OCI-LY7 (cell line): ENCODE measurements around the gene TRABD2B. TPM values are rescaled to one million over a fixed set of nuclear protein-coding genes. Genes with fewer than 3 reads are reported as not detected.

Experiments used
- BruUV-seq: library from RNA; stranded (reverse); fragments of 400-500 nt; replicated peaks from 2 replicates; lab custom pipeline; 2021; lab: Mats Ljungman, UMichigan
- CTCF ChIA-PET: fragments of 300-600 bp; sonication (Branson Sonifier 250); formaldehyde crosslinking; loops from one replicate; lab custom pipeline; 2022; ENCODE audit warnings: antibody characterized with exemption; ENCODE audit not compliant: unreplicated experiment; lab: Charles Lee
- POLR2A ChIA-PET: fragments of 300-600 bp; sonication (Branson Sonifier 250); formaldehyde crosslinking; loops from one replicate; lab custom pipeline; 2022; ENCODE audit warnings: antibody characterized with exemption; lab: Charles Lee
- DNase-seq: peaks from one replicate; pipeline ENCODE4 v3.0.0-alpha.2; 2015; ENCODE audit warnings: low spot score
- H2AFZ ChIP-seq: fragments of 200-600 bp; sonication (generic), shearing (Covaris generic); 2 replicates; pipeline ENCODE4 v1.6.1; 2014; ENCODE audit warnings: mild to moderate bottlenecking, antibody characterized with exemption, low read length, moderate library complexity
- H3K27ac ChIP-seq: fragments of 200-600 bp; sonication (generic); 2 replicates; pipeline ENCODE4 v1.5.1; 2014; ENCODE audit warnings: mixed run types, low read depth, mild to moderate bottlenecking, moderate library complexity, low read length, inconsistent platforms; ENCODE audit not compliant: poor library complexity, severe bottlenecking
- H3K36me3 ChIP-seq: fragments of 200-600 bp; sonication (generic); 2 replicates; pipeline ENCODE4 v1.6.1; 2014; ENCODE audit warnings: mild to moderate bottlenecking, antibody characterized with exemption, low read length, moderate library complexity, mixed read lengths; ENCODE audit not compliant: insufficient read depth
- H3K4me1 ChIP-seq: fragments of 200-600 bp; sonication (generic); 2 replicates; pipeline ENCODE4 v1.5.1; 2014; ENCODE audit warnings: mild to moderate bottlenecking, low read length; ENCODE audit not compliant: insufficient read depth, poor library complexity, severe bottlenecking
- H3K4me2 ChIP-seq: fragments of 200-600 bp; sonication (generic); 2 replicates; pipeline ENCODE4 v1.6.1; 2014; ENCODE audit warnings: mild to moderate bottlenecking, low read length
- H3K4me3 ChIP-seq: fragments of 200-600 bp; sonication (generic); 2 replicates; pipeline ENCODE4 v1.5.1; 2014; ENCODE audit warnings: mild to moderate bottlenecking, low read depth, low read length; ENCODE audit not compliant: poor library complexity, severe bottlenecking
- H3K79me2 ChIP-seq: fragments of 200-600 bp; sonication (generic); 2 replicates; pipeline ENCODE4 v1.6.1; 2016; ENCODE audit warnings: low read depth, mild to moderate bottlenecking, low read length, moderate library complexity, mixed read lengths; ENCODE audit not compliant: insufficient read depth
- H3K9me2 ChIP-seq: fragments of 200-600 bp; sonication (generic); 2 replicates; pipeline ENCODE4 v1.6.1; 2016; ENCODE audit warnings: mild to moderate bottlenecking, low read length, mixed read lengths; ENCODE audit not compliant: insufficient read depth
- H3K9me3 ChIP-seq: fragments of 200-600 bp; sonication (generic); 2 replicates; pipeline ENCODE4 v1.6.1; 2014; ENCODE audit warnings: mild to moderate bottlenecking, mixed run types, low read length, mixed read lengths
- H4K20me1 ChIP-seq: fragments of 200-600 bp; sonication (generic); 2 replicates; pipeline ENCODE4 v1.6.1; 2014; ENCODE audit warnings: mild to moderate bottlenecking, antibody characterized with exemption, low read length, moderate library complexity, mixed read lengths; ENCODE audit not compliant: insufficient read depth
- CTCF ChIP-seq: fragments of 200-600 bp; sonication (generic); conservative IDR thresholded peaks from 2 replicates; pipeline ENCODE4 v1.5.1; 2014; ENCODE audit warnings: mild to moderate bottlenecking, antibody characterized with exemption, low read length, moderate library complexity, mixed read lengths
- EZH2phosphoT487 ChIP-seq: fragments of 200-600 bp; sonication (generic); IDR thresholded peaks from 2 replicates; pipeline ENCODE4 v1.6.1; 2018; ENCODE audit warnings: low read depth, borderline replicate concordance, mild to moderate bottlenecking, mixed run types, antibody characterized with exemption, low read length, moderate library complexity, mixed read lengths
- intact Hi-C: fragments of 100-400 bp; cut with micrococcal nuclease; formaldehyde crosslinking; loops from one replicate; pipeline ENCODE4 v1.10.0; 2022; ENCODE audit not compliant: unreplicated experiment
- total RNA-seq, 2 experiments: library from RNA; depleted of rRNA in 1 of 2; stranded (reverse); fragments of >200 nt in 1 of 2; shearing (Covaris generic) in 1 of 2; gene quantifications; 2 replicates each; pipeline ENCODE4 v1.2.3, GENCODE V29; 2014 to 2022

TRABD2B gene
- total RNA-seq, 2 experiments from 2014 or later, result not detected

- Histone ChIP-seq H3K9me2 (no peaks in the 10 kb centered on the region), H3K4me3 (no peak overlapping the region), H3K36me3 (no peaks in the 10 kb centered on the region), H3K27ac (no peak overlapping the region), H3K4me1 (no peaks in the 10 kb centered on the region), H4K20me1 (no peaks in the 10 kb centered on the region), H2AFZ (no peak overlapping the region), H3K4me2 (no peak overlapping the region), H3K79me2 (no peaks in the 10 kb centered on the region), H3K9me3 (no peaks in the 10 kb centered on the region)
- no TSS peak for BruUV-seq
- intact Hi-C loops, result no loop called here
- POLR2A ChIA-PET, result no interaction called here
- TF ChIP-seq EZH2phosphoT487 (no peak), CTCF (no peak)
- CTCF ChIA-PET, result no interaction called here
- no peak for DNase-seq
Observed at GRCh38 chr1:47824297-47824696, 172.9 kb downstream of the TRABD2B start.

DNA sequence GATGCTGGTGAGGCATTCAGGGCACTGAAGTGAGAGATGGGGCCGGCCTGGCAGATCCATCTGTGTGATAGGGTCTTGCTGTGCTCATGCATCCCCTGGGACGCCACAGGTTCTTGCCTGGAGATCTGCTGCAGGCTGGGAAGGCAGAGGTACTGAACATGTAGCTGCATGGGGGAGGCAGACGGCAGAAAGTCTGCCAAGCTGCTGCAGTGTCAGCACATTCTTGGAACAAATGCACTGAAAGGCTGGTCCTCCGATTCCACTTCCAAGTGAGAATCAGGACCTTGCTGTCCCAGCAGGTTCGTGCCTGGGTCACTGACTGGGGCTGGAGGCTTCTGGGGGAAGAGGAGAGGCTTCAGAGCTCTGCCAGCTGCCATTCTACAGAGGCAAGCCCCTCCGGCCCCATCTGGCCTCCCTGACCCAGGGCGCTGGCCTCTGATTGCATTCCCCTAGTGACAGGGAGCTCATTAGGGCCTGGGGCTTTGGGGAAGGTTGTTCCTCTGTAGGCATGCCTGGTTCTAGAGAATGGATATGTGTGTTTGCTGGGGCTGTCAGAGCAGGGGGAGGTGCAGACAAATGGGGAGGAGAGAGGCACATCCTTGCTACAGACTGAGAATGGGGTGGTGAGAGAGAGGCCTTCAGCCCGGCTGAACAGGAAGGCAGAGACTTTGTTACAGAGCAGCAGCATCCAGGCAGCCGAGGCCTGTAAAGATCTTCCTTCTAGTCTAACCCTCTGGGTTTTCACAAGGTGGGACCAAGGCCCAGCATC lies 174.0 kb downstream of the TRABD2B start:
- H2AFZ ChIP-seq, result no peak overlapping the region
- no TSS peak for BruUV-seq
- TF ChIP-seq CTCF, result no peak
- no peak for TF ChIP-seq EZH2phosphoT487
- no peaks in the 10 kb centered on the region for H4K20me1 ChIP-seq
- H3K4me3 ChIP-seq, result no peak overlapping the region
- H3K9me3 ChIP-seq, result no peaks in the 10 kb centered on the region
- H3K36me3 ChIP-seq, result no peaks in the 10 kb centered on the region
- no peaks in the 10 kb centered on the region for H3K9me2 ChIP-seq
- intact Hi-C loops, result no loop called here
- H3K4me2 ChIP-seq, result no peak overlapping the region
- no peak overlapping the region for H3K27ac ChIP-seq
- H3K79me2 ChIP-seq, result no peaks in the 10 kb centered on the region
- no peak for DNase-seq
- H3K4me1 ChIP-seq, result no peaks in the 10 kb centered on the region
- CTCF ChIA-PET, result no interaction called here
- POLR2A ChIA-PET, result interaction anchor here (0.5 kb wide), 1 partner anchor 546 kb away, joined by 4 read pairs; no protein-coding TSS in a partner anchor

DNA sequence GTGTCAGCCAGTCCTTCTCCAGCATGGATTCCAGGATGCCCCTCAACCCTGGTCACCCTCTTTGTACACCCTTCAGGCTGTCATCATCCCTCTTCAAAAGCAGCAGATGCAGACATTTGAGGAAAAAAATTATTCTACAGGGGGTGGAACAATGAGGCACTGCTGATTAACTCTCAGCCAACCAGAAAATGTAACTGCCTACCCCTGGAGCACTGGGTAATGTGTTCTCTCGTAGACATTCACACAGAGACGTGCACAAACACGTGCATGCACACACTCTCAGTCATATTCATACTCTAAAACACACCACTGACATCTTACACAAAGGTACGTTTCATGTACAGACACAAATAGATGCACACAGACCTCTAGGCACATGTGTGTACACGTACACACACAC lies 175.4 kb downstream of the TRABD2B start:
- intact Hi-C loops, result no loop called here
- no peaks in the 10 kb centered on the region for H3K9me2 ChIP-seq
- no peak overlapping the region for H3K4me2 ChIP-seq
- no peaks in the 10 kb centered on the region for H3K4me1 ChIP-seq
- H3K36me3 ChIP-seq, result no peaks in the 10 kb centered on the region
- H3K9me3 ChIP-seq, result no peaks in the 10 kb centered on the region
- TF ChIP-seq EZH2phosphoT487 (no peak), CTCF (no peak)
- no peak for DNase-seq
- no peaks in the 10 kb centered on the region for H4K20me1 ChIP-seq
- no peak overlapping the region for H2AFZ ChIP-seq
- CTCF ChIA-PET, result no interaction called here
- no TSS peak for BruUV-seq
- POLR2A ChIA-PET, result no interaction called here
- no peak overlapping the region for H3K27ac ChIP-seq
- no peaks in the 10 kb centered on the region for H3K79me2 ChIP-seq
- no peak overlapping the region for H3K4me3 ChIP-seq
